Activated CD8-positive, alpha-beta memory T cell treated with anti-CD3 and anti-CD28 coated beads for 36 hours (primary cell): ENCODE data around the gene VSIG10L. TPM values are rescaled to one million over a fixed set of nuclear protein-coding genes. Genes with fewer than 3 reads are reported as not detected.

ENCODE experiments used
- CTCF ChIA-PET: fragments of 350-600 bp; sonication (Branson Sonifier 250); formaldehyde crosslinking; loops from one replicate; lab custom pipeline; 2021; ENCODE audit warnings: antibody characterized with exemption; lab: Charles Lee
- POLR2A ChIA-PET: fragments of 350-600 bp; sonication (Branson Sonifier 250); formaldehyde crosslinking; loops from one replicate; lab custom pipeline; 2021; ENCODE audit warnings: antibody characterized with exemption; lab: Charles Lee
- total RNA-seq, 2 experiments: library from RNA; stranded (reverse); gene quantifications; one replicate each; pipeline ENCODE4 v1.2.3, GENCODE V29; 2021

VSIG10L gene
- total RNA-seq, 2 experiments from 2014 or later = 3.3 to 3.8 TPM

GRCh38 chr19:51296336-51297093, 45.4 kb downstream of the VSIG10L start:
- ChIA-PET CTCF (no interaction called here), POLR2A (no interaction called here)

GRCh38 chr19:51295382-51296126, 46.4 kb downstream of the VSIG10L start:
- ChIA-PET POLR2A (no interaction called here), CTCF (no interaction called here)

GRCh38 chr19:51294977-51295375, 47.0 kb downstream of the VSIG10L start:
- CTCF ChIA-PET = no interaction called here

GRCh38 chr19:51294211-51294976, 47.5 kb downstream of the VSIG10L start:
- POLR2A ChIA-PET = no interaction called here
- CTCF ChIA-PET = no interaction called here

More at GRCh38 chr19:51294977-51295375, 47.0 kb downstream of the VSIG10L start:
- POLR2A ChIA-PET = no interaction called here

- POLR2A ChIA-PET = no interaction called here
- CTCF ChIA-PET = no interaction called here
Observed at GRCh38 chr19:51293571-51294210, 48.2 kb downstream of the VSIG10L start.

- POLR2A ChIA-PET = no interaction called here
- CTCF ChIA-PET = no interaction called here
Observed at GRCh38 chr19:51292971-51293370, 49.0 kb downstream of the VSIG10L start.

- ChIA-PET CTCF (no interaction called here), POLR2A (no interaction called here)
Observed at GRCh38 chr19:51289635-51290034, 52.3 kb downstream of the VSIG10L start.

GRCh38 chr19:51285682-51286081, 56.3 kb downstream of the VSIG10L start:
- ChIA-PET POLR2A (no interaction called here), CTCF (no interaction called here)

- POLR2A ChIA-PET = no interaction called here
- CTCF ChIA-PET = interaction anchor here (1.1 kb wide), 1 partner anchor 123 kb away, joined by 5 read pairs; no protein-coding TSS in a partner anchor
Observed at GRCh38 chr19:51282335-51282734, 59.6 kb downstream of the VSIG10L start.

Other genes starting within 250 kb of the VSIG10L start
- gene CTU1, start 233.7 kb downstream of the VSIG10L start, total RNA-seq = 10 to 100 TPM; 11.5 to 12.1 TPM
- gene SIGLEC9, start 217.2 kb downstream of the VSIG10L start, total RNA-seq = under 1 TPM; 0.29 to 0.48 TPM
- not detected for gene SIGLEC7, start 199.8 kb downstream of the VSIG10L start, total RNA-seq
- under 1 TPM in 1 of 2 experiments, not detected in 1; 0.13 TPM for gene CD33, start 117.1 kb downstream of the VSIG10L start, total RNA-seq
- not detected for gene SIGLECL1, start 91.1 kb downstream of the VSIG10L start, total RNA-seq
- gene IGLON5, start 30.5 kb downstream of the VSIG10L start, total RNA-seq = under 1 TPM; 0.19 to 0.21 TPM
- 100 to 1,000 TPM; 127 to 130 TPM for gene ETFB, start 24.2 kb upstream of the VSIG10L start, total RNA-seq
- gene CLDND2, start 26.9 kb upstream of the VSIG10L start, total RNA-seq = 10 to 100 TPM; 21.6 to 22.3 TPM
- 100 to 1,000 TPM; 835 to 848 TPM for gene NKG7, start 30.5 kb upstream of the VSIG10L start, total RNA-seq
- 1 to 10 TPM in 1 of 2 experiments, under 1 TPM in 1; 0.31 to 1.2 TPM for gene LIM2, start 45.8 kb upstream of the VSIG10L start, total RNA-seq
- gene C19orf84, start 48.5 kb upstream of the VSIG10L start, total RNA-seq = under 1 TPM in 1 of 2 experiments, not detected in 1; 0.19 TPM
- gene SIGLEC10, start 75.5 kb upstream of the VSIG10L start, total RNA-seq = 1 to 10 TPM; 1.2 to 1.8 TPM
- gene SIGLEC8, start 116.3 kb upstream of the VSIG10L start, total RNA-seq = not detected
- not detected for gene CEACAM18, start 136.4 kb upstream of the VSIG10L start, total RNA-seq
- 1 to 10 TPM; 1.5 to 1.6 TPM for gene SIGLEC12, start 159.7 kb upstream of the VSIG10L start, total RNA-seq
- gene SIGLEC6, start 189.5 kb upstream of the VSIG10L start, total RNA-seq = not detected
- gene ZNF175, start 229.1 kb upstream of the VSIG10L start, total RNA-seq = 10 to 100 TPM; 11.3 to 12.9 TPM